Esophagus muscularis mucosa (tissue), 3 donors: Measurements from ENCODE around the gene PEPD.

Experiments
- CTCF ChIP-seq, 3 experiments: fragments of 200-600 bp in 2 of 3; fragments of 450-650 bp in 1 of 3; sonication (generic) in 2 of 3; IDR thresholded peaks; one replicate each; pipeline ENCODE4 v1.5.1; 2017 to 2019; ENCODE audit warnings: antibody characterized with exemption in 3 of 3, mild to moderate bottlenecking in 2 of 3, moderate library complexity in 1 of 3
- POLR2AphosphoS5 ChIP-seq, 2 donors: sonication (generic); formaldehyde crosslinking; IDR thresholded peaks; one replicate each; pipeline ENCODE4 v1.6.1; 2017; ENCODE audit warnings: antibody characterized with exemption in 2 of 2

- TF ChIP-seq CTCF (IDR thresholded peaks at IDR 0.05) (no peak), POLR2AphosphoS5 (IDR thresholded peaks at IDR 0.05) (no peak)
Measured at GRCh38 chr19:33462112-33462791, 59.3 kb downstream of the PEPD start.
